ENCODE data around the gene ALOX15B. TPM values are rescaled to one million over a fixed set of nuclear protein-coding genes. Genes with fewer than 3 reads are reported as not detected.

ALOX15B gene
- total and polyA plus RNA-seq, 2 of the 13 experiments (the other 11 are each of a cell fraction or from before 2014, with no cell fraction given), result not detected

- H3K79me2 ChIP-seq (ENCODE audit: insufficient read depth, low read length), result no peaks in the 10 kb centered on the region
- no peak overlapping the region for H3K4me2 ChIP-seq (ENCODE audit: low read depth, low read length)
- no peaks in the 10 kb centered on the region for H3K4me1 ChIP-seq (ENCODE audit: insufficient read depth, low read length)
- ChIA-PET CTCF (ENCODE audit: low intra/inter-chr PET ratio, low total read pairs) (no interaction called here), POLR2A (no interaction called here)
- H3K36me3 ChIP-seq (replicated peaks in 1 of 2; ENCODE audit: control insufficient read depth in 1 of 2, insufficient read depth in 2 of 2, low read length in 2 of 2), result no peaks in the 10 kb centered on the region
- H3K4me3 ChIP-seq (replicated peaks in 1 of 3; ENCODE audit: insufficient read depth in 1 of 3, low read depth in 2 of 3, low read length in 3 of 3), result no peak overlapping the region
- peaks cover 15 to 44% of the 10 kb centered on the region in 2 experiments for H3K27me3 ChIP-seq (ENCODE audit: control insufficient read depth in 1 of 2, insufficient read depth in 2 of 2, low read length in 2 of 2)
- H4K20me1 ChIP-seq (ENCODE audit: insufficient read depth, low read length), result peaks cover 21% of the 10 kb centered on the region
- no TSS peak for BruUV-seq (replicated peaks)
- DNase-seq (ENCODE audit: low spot score) (no peak), ATAC-seq (peak; percentile 20), FAIRE-seq (no peak)
- intact Hi-C loops (cut with micrococcal nuclease; ENCODE audit: unreplicated experiment), result no loop called here
- no peak overlapping the region for H3K9ac ChIP-seq (ENCODE audit: insufficient read depth, low read depth, low read length)
- no peaks in the 10 kb centered on the region for H3K9me3 ChIP-seq (ENCODE audit: low read length)
- H3K27ac ChIP-seq (ENCODE audit: extremely low read length, insufficient read depth, low read length), result no peak overlapping the region
- WGBS (ENCODE audit: low lambda C conversion rate), result 25% methylated on average over 8 of the region's 15 CpGs
- H2AFZ ChIP-seq (ENCODE audit: low read length), result no peak overlapping the region
- in situ Hi-C loops (cut with HindIII; ENCODE audit: extremely low pct_ligation_motif_present, low pct_unique_long_range_greater_than_20kb), result no loop called here
- TF ChIP-seq TMF1 (CRISPR knock-in tag; IDR thresholded peaks at IDR 0.05; ENCODE audit: low read depth), result peak; percentile 71; the same call in 1 of the 2 replicates
- no peak for TF ChIP-seq ZNF136 (CRISPR knock-in tag; IDR thresholded peaks at IDR 0.05; ENCODE audit: low read depth)
- TF ChIP-seq MEF2D (CRISPR knock-in tag; IDR thresholded peaks at IDR 0.05), result peak; percentile 16; the same call in 1 of the 2 replicates
- no peak for TF ChIP-seq ATF4 (CRISPR knock-in tag; IDR thresholded peaks at IDR 0.05)
- no peak for TF ChIP-seq NR0B2 (CRISPR knock-in tag; IDR thresholded peaks at IDR 0.05)
- TF ChIP-seq ZSCAN29 (CRISPR knock-in tag; conservative IDR thresholded peaks at IDR 0.05), result no peak
- no peak for TF ChIP-seq FOXO4 (CRISPR knock-in tag; conservative IDR thresholded peaks at IDR 0.05)
- peak; percentile 28; the same call in 1 of the 2 replicates for TF ChIP-seq ZSCAN25 (CRISPR knock-in tag; IDR thresholded peaks at IDR 0.05)
- 0 out of 2 replicates have a peak, but pooled peaks have one; percentile 31 for TF ChIP-seq CSRNP1 (CRISPR knock-in tag; IDR thresholded peaks at IDR 0.05)
- no peak for TF ChIP-seq E2F1 (CRISPR knock-in tag; IDR thresholded peaks at IDR 0.05)
- no peak for TF ChIP-seq ZNF816 (CRISPR knock-in tag; IDR thresholded peaks at IDR 0.05; ENCODE audit: borderline replicate concordance)
- TF ChIP-seq ZNF574 (CRISPR knock-in tag; IDR thresholded peaks at IDR 0.05), result 0 out of 2 replicates have a peak, but pooled peaks have one; percentile 2
- 0 out of 2 replicates have a peak, but pooled peaks have one; percentile 6 for TF ChIP-seq ZNF607 (CRISPR knock-in tag; IDR thresholded peaks at IDR 0.05; ENCODE audit: borderline replicate concordance)
These were observed 28.2 kb downstream of the ALOX15B start for GRCh38 chr17:8066841-8067775.
